H1 (cell line): ENCODE results near the gene PHLDA3. TPM values are rescaled to one million over a fixed set of nuclear protein-coding genes. Genes with fewer than 3 reads are reported as not detected.

Source experiments
- CTCF ChIA-PET: fragments of 300-600 bp; sonication (Branson Sonifier 250); formaldehyde crosslinking; loops from one replicate; lab custom pipeline; 2021; ENCODE audit not compliant: partially characterized antibody; lab: Charles Lee
- POLR2A ChIA-PET: fragments of 300-600 bp; sonication (Branson Sonifier 250); formaldehyde crosslinking; loops from one replicate; lab custom pipeline; 2021; ENCODE audit warnings: inconsistent platforms; ENCODE audit not compliant: partially characterized antibody; lab: Charles Lee
- DNase-seq, 2 experiments: peaks; one replicate each; pipeline versions ENCODE4 v3.0.0 to v3.0.0-alpha.2; 2010 to 2022; ENCODE audit warnings: low spot score in 2 of 2, low read depth in 1 of 2, mixed read lengths in 1 of 2
- FAIRE-seq: peaks from 2 replicates; lab custom pipeline; 2011; peaks lifted over from hg19 to GRCh38; lab: Jason Lieb, UNC
- H2AFZ ChIP-seq: 2 replicates; pipeline ENCODE4 v1.8.1; 2012; ENCODE audit warnings: low read length, inconsistent platforms
- H2AK5ac ChIP-seq: 2 replicates; pipeline ENCODE4 v1.6.1; 2013; ENCODE audit warnings: low read depth, low read length
- H2BK120ac ChIP-seq: replicated peaks from 2 replicates; pipeline ENCODE3; 2013; ENCODE audit warnings: low read depth, low read length, inconsistent platforms
- H2BK12ac ChIP-seq: 2 replicates; pipeline ENCODE4 v1.6.1; 2013; ENCODE audit warnings: low read depth, low read length
- H2BK15ac ChIP-seq: 2 replicates; pipeline ENCODE4 v1.6.1; 2013; ENCODE audit warnings: low read length
- H2BK20ac ChIP-seq: 2 replicates; pipeline ENCODE4 v1.6.1; 2013; ENCODE audit warnings: low read length
- H2BK5ac ChIP-seq: 2 replicates; pipeline ENCODE4 v1.6.1; 2013; ENCODE audit warnings: low read depth, low read length
- H3K14ac ChIP-seq: 2 replicates; pipeline ENCODE4 v1.6.1; 2013; ENCODE audit warnings: inconsistent platforms; ENCODE audit not compliant: insufficient read length
- H3K18ac ChIP-seq: 2 replicates; pipeline ENCODE4 v1.6.1; 2013; ENCODE audit warnings: low read length; ENCODE audit errors: extremely low read depth
- H3K23ac ChIP-seq: 2 replicates; pipeline ENCODE4 v1.6.1; 2013; ENCODE audit warnings: inconsistent platforms; ENCODE audit not compliant: insufficient read length
- H3K23me2 ChIP-seq: 2 replicates; pipeline ENCODE4 v1.6.1; 2013; ENCODE audit warnings: low read depth, low read length
- H3K27ac ChIP-seq: 2 replicates; pipeline ENCODE4 v1.6.1; 2011; ENCODE audit warnings: low read depth, low read length, inconsistent platforms
- H3K27me3 ChIP-seq, 4 experiments: replicated peaks in 1 of 4; 1 replicate in 1 of 4; 2 replicates in 3 of 4; pipeline versions ENCODE4 v1.6.1 to v1.8.1; 2011 to 2013; ENCODE audit warnings: low read length in 3 of 4, mild to moderate bottlenecking in 3 of 4, inconsistent platforms in 2 of 4, mixed read lengths in 2 of 4, moderate library complexity in 1 of 4; ENCODE audit not compliant: control insufficient read depth in 3 of 4, insufficient read depth in 3 of 4; ENCODE audit errors: extremely low read depth in 1 of 4
- H3K36me3 ChIP-seq, 4 experiments: 2 replicates each; pipeline versions ENCODE4 v1.6.1 to v1.8.1; 2011 to 2013; ENCODE audit warnings: mild to moderate bottlenecking in 4 of 4, low read length in 3 of 4, moderate library complexity in 2 of 4, control low read depth in 1 of 4, inconsistent platforms in 1 of 4; ENCODE audit not compliant: insufficient read depth in 4 of 4, control insufficient read depth in 2 of 4
- H3K4ac ChIP-seq: replicated peaks from 2 replicates; pipeline ENCODE3; 2013; ENCODE audit warnings: low read length, low read depth, mixed read lengths, inconsistent platforms; ENCODE audit not compliant: insufficient read length
- H3K4me1 ChIP-seq, 4 experiments: replicated peaks in 1 of 4; 1 replicate in 1 of 4; 2 replicates in 3 of 4; pipeline versions ENCODE4 v1.6.1 to v1.8.1; 2011 to 2013; ENCODE audit warnings: low read length in 3 of 4, inconsistent platforms in 2 of 4, mixed read lengths in 1 of 4; ENCODE audit not compliant: insufficient read depth in 4 of 4, control insufficient read depth in 3 of 4
- H3K4me2 ChIP-seq, 2 experiments: 2 replicates each; pipeline versions ENCODE4 v1.6.1 to v1.8.1; 2011 to 2013; ENCODE audit warnings: low read depth in 2 of 2, low read length in 2 of 2, control low read depth in 1 of 2, inconsistent platforms in 1 of 2, mild to moderate bottlenecking in 1 of 2; ENCODE audit not compliant: insufficient read depth in 1 of 2
- H3K4me3 ChIP-seq, 4 experiments: fragments of 200-600, 300-600 bp in 1 of 4; sonication (generic), shearing (Covaris generic), sonication (Bioruptor Twin) in 1 of 4; 2 replicates each; pipeline versions ENCODE4 v1.5.1 to v1.8.1; 2011 to 2016; ENCODE audit warnings: low read length in 4 of 4, low read depth in 3 of 4, control low read depth in 2 of 4, inconsistent platforms in 2 of 4, mild to moderate bottlenecking in 2 of 4, mixed read lengths in 1 of 4, moderate library complexity in 1 of 4; ENCODE audit not compliant: insufficient read depth in 2 of 4; ENCODE audit errors: extremely low read depth in 1 of 4
- H3K56ac ChIP-seq: replicated peaks from 2 replicates; pipeline ENCODE3; 2013; ENCODE audit warnings: low read depth, mild to moderate bottlenecking, mixed read lengths, low read length, inconsistent platforms; ENCODE audit not compliant: insufficient read length
- H3K79me1 ChIP-seq: 2 replicates; pipeline ENCODE4 v1.6.1; 2013; ENCODE audit warnings: low read depth, low read length, control low read depth
- H3K79me2 ChIP-seq, 2 experiments: 2 replicates each; pipeline versions ENCODE4 v1.6.1 to v1.8.1; 2012 to 2013; ENCODE audit warnings: low read length in 2 of 2, mild to moderate bottlenecking in 2 of 2, inconsistent platforms in 1 of 2; ENCODE audit not compliant: insufficient read depth in 2 of 2, control insufficient read depth in 1 of 2
- H3K9ac ChIP-seq, 4 experiments: replicated peaks in 1 of 4; 1 replicate in 1 of 4; 2 replicates in 3 of 4; pipeline versions ENCODE4 v1.6.1 to v1.8.1; 2011 to 2013; ENCODE audit warnings: low read depth in 3 of 4, low read length in 3 of 4, control low read depth in 2 of 4, mild to moderate bottlenecking in 2 of 4, moderate library complexity in 2 of 4, inconsistent platforms in 1 of 4; ENCODE audit errors: extremely low read depth in 1 of 4
- H3K9me3 ChIP-seq, 2 experiments: 2 replicates each; pipeline versions ENCODE4 v1.6.1 to v1.8.1; 2012 to 2013; ENCODE audit warnings: mild to moderate bottlenecking in 2 of 2, moderate library complexity in 2 of 2, control low read depth in 1 of 2, inconsistent platforms in 1 of 2, low read depth in 1 of 2, low read length in 1 of 2, mixed read lengths in 1 of 2; ENCODE audit not compliant: insufficient read depth in 2 of 2
- H4K20me1 ChIP-seq, 2 experiments: replicated peaks in 1 of 2; 2 replicates each; pipeline versions ENCODE3 to v1.8.1; 2011 to 2013; ENCODE audit warnings: inconsistent platforms in 2 of 2, low read length in 2 of 2, mild to moderate bottlenecking in 1 of 2; ENCODE audit not compliant: insufficient read depth in 2 of 2, control insufficient read depth in 1 of 2
- H4K5ac ChIP-seq: 2 replicates; pipeline ENCODE4 v1.6.1; 2013; ENCODE audit warnings: low read length, low read depth, mixed read lengths, inconsistent platforms; ENCODE audit not compliant: insufficient read length
- H4K8ac ChIP-seq: 2 replicates; pipeline ENCODE4 v1.8.0; 2013; ENCODE audit warnings: mild to moderate bottlenecking, moderate library complexity, low read length, inconsistent platforms; ENCODE audit not compliant: insufficient read depth; ENCODE audit errors: extremely low read depth
- H4K91ac ChIP-seq: replicated peaks from 2 replicates; pipeline ENCODE3; 2013; ENCODE audit warnings: low read length, mixed read lengths, inconsistent platforms; ENCODE audit not compliant: insufficient read length
- BCL11A ChIP-seq, 2 experiments: IDR thresholded peaks; one replicate each; pipeline ENCODE4 v1.6.1; 2011; ENCODE audit warnings: low read depth in 2 of 2, low read length in 2 of 2, mild to moderate bottlenecking in 2 of 2
- TAF7 ChIP-seq: optimal IDR thresholded peaks from 2 replicates; pipeline ENCODE3; 2011; ENCODE audit warnings: low read depth, mild to moderate bottlenecking, inconsistent platforms, low read length, moderate library complexity, borderline replicate concordance
- WGBS, 2 experiments: shearing (Covaris generic) in 1 of 2; methylation state at CpG; one replicate each; pipeline versions ENCODE4 v1.1.6 to v1.1.7; 2013 to 2015; ENCODE audit warnings: low lambda C conversion rate in 2 of 2, mixed read lengths in 2 of 2, inconsistent platforms in 1 of 2, low coverage in 1 of 2, missing lambda C conversion rate in 1 of 2; ENCODE audit not compliant: insufficient replicate concordance in 2 of 2, insufficient coverage in 1 of 2, insufficient read length in 1 of 2; ENCODE audit errors: extremely low coverage in 1 of 2, missing lambda C conversion rate in 1 of 2; 5-methylcytosine and 5-hydroxymethylcytosine counted together
- polyA plus RNA-seq, 7 experiments: library from polyadenylated mRNA; depleted of rRNA in 3 of 7; stranded (reverse) in 5 of 7; unstranded in 2 of 7; fragments of >200 nt in 5 of 7; fragments of 200-250 nt in 2 of 7; gene quantifications; 1 replicate in 5 of 7; 2 replicates in 1 of 7; 4 replicates in 1 of 7; pipeline versions ENCODE4 v1.2.1 to v1.2.3, GENCODE V29; 2011 to 2013; ENCODE audit warnings: missing spikeins in 2 of 7, mixed read lengths in 2 of 7
- total RNA-seq: library from RNA; stranded (reverse); fragmentation: NEBNext Ultra II Directional; extraction: Animal tissue kit (Norgen Biotek cat#: 25700); gene quantifications from 2 replicates; pipeline ENCODE4 v1.2.1, GENCODE V29; 2021

PHLDA3 gene
- total and polyA plus RNA-seq, 2 of the 8 experiments (the other 6 are each of a cell fraction or from before 2014, with no cell fraction given), result 25.5 to 27.5 TPM

DNA sequence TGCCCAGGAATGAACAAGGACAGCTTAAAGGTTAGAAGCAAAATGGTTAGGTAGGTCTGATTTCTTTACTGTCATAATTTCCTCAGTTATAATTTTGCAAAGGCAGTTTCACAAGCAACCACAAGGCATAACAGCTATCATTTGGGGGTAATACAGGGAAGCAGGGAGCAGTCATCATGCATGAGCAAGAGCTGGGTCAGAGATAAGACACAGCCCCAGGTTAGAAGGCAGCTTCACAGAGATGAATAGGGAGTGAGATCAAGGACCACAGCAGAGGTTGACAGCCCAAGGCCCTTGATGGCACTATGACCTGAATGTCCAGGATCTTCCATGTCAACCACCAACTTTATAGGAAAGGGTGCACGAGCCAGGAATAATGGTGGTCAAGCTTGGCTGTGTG lies 46.9 kb upstream of the PHLDA3 start:
- no peak overlapping the region for H2BK20ac ChIP-seq
- no peak overlapping the region for H3K56ac ChIP-seq
- no peak overlapping the region for H4K8ac ChIP-seq
- FAIRE-seq (no peak), DNase-seq (no peak)
- H3K23me2 ChIP-seq, result no peaks in the 10 kb centered on the region
- TF ChIP-seq BCL11A (IDR thresholded peaks at IDR 0.05; ENCODE audit: low read depth in 2 of 2, low read length in 2 of 2), result no peak
- no peak for TF ChIP-seq TAF7
- WGBS, 2 experiments, result 86% methylated on average over 1 of the region's 1 CpG; no CpG with 5 or more reads in 1 of the 2 experiments
- no peaks in the 10 kb centered on the region for H4K20me1 ChIP-seq
- ChIA-PET CTCF (interaction anchor here (0.6 to 43.8 kb wide), 11 partner anchors 10 to 1223 kb away, joined by 3 to 929 read pairs (median 5); partner anchors contain the start of genes CSRP1 and NAV1), POLR2A (interaction anchor here (6.3 kb wide), 1 partner anchor 15 kb away, joined by 52 read pairs; no protein-coding TSS in a partner anchor)
- H2BK15ac ChIP-seq, result no peak overlapping the region
- no peak overlapping the region for H2AK5ac ChIP-seq
- H4K5ac ChIP-seq, result no peak overlapping the region
- no peak overlapping the region for H3K23ac ChIP-seq
- no peaks in the 10 kb centered on the region for H3K36me3 ChIP-seq
- H4K91ac ChIP-seq, result no peak overlapping the region
- H3K79me2 ChIP-seq, result no peaks in the 10 kb centered on the region
- no peak overlapping the region for H2AFZ ChIP-seq
- H2BK120ac ChIP-seq, result no peak overlapping the region
- H3K4me1 ChIP-seq, result peaks cover 3 to 5% (median 5%) of the 10 kb centered on the region in 4 experiments; a peak in 6 of 7 replicates
- H3K9ac ChIP-seq, result no peak overlapping the region
- no peak overlapping the region for H3K14ac ChIP-seq
- H3K18ac ChIP-seq, result no peak overlapping the region
- H2BK5ac ChIP-seq, result no peak overlapping the region
- H3K27ac ChIP-seq, result no peak overlapping the region
- no peaks in the 10 kb centered on the region for H3K79me1 ChIP-seq
- no peak overlapping the region for H3K4me2 ChIP-seq
- H3K9me3 ChIP-seq, result no peaks in the 10 kb centered on the region
- H3K4ac ChIP-seq, result no peak overlapping the region
- no peak overlapping the region for H2BK12ac ChIP-seq
- no peak overlapping the region for H3K4me3 ChIP-seq
- H3K27me3 ChIP-seq, result no peaks in the 10 kb centered on the region
